Measurements from ENCODE around the gene COL8A2.

GRCh38 chr1:36174713-36175112 is 49.7 kb upstream of the COL8A2 start:
- TF ChIP-seq CTCF (IDR thresholded peaks at IDR 0.05; ENCODE audit: insufficient read depth, low read length, poor library complexity, severe bottlenecking): no peak
- TF ChIP-seq EZH2phosphoT487 (conservative IDR thresholded peaks at IDR 0.05; ENCODE audit: low read length): no peak
